Spleen (tissue), 11 donors: ENCODE results near the gene GDI1. TPM values are rescaled to one million over a fixed set of nuclear protein-coding genes. Genes with fewer than 3 reads are reported as not detected.

Experiments used
- DNase-seq: peaks from one replicate; pipeline ENCODE4 v3.0.0-alpha.2; 2020
- H3K27ac ChIP-seq, 8 donors: fragments of 200-600 bp; sonication (generic) in 7 of 8; 1 replicate in 4 of 8; 2 replicates in 4 of 8; pipeline versions ENCODE4 v1.5.0 to v1.8.0; 2016 to 2021; ENCODE audit warnings: inconsistent platforms in 4 of 8, mild to moderate bottlenecking in 4 of 8, moderate library complexity in 1 of 8
- H3K27me3 ChIP-seq, 7 donors: fragments of 200-600 bp; sonication (generic) in 6 of 7; replicated peaks in 1 of 7; 1 replicate in 4 of 7; 2 replicates in 3 of 7; pipeline versions ENCODE4 v1.5.0 to v1.8.0; 2016 to 2021; ENCODE audit warnings: inconsistent platforms in 3 of 7, mild to moderate bottlenecking in 1 of 7
- H3K36me3 ChIP-seq, 6 donors: fragments of 200-600 bp; sonication (generic) in 5 of 6; 1 replicate in 4 of 6; 2 replicates in 2 of 6; pipeline versions ENCODE4 v1.5.0 to v1.8.0; 2016 to 2021; ENCODE audit warnings: inconsistent platforms in 2 of 6
- H3K4me1 ChIP-seq, 6 donors: fragments of 200-600 bp; sonication (generic) in 5 of 6; 1 replicate in 3 of 6; 2 replicates in 3 of 6; pipeline versions ENCODE4 v1.5.0 to v1.8.0; 2016 to 2021; ENCODE audit warnings: inconsistent platforms in 3 of 6
- H3K4me3 ChIP-seq, 8 donors: fragments of 200-600 bp; sonication (generic) in 7 of 8; 1 replicate in 4 of 8; 2 replicates in 4 of 8; pipeline versions ENCODE4 v1.5.0 to v1.8.0; 2016 to 2021; ENCODE audit warnings: inconsistent platforms in 4 of 8, mild to moderate bottlenecking in 4 of 8, moderate library complexity in 2 of 8
- H3K9me3 ChIP-seq, 8 donors: fragments of 200-600 bp; sonication (generic) in 7 of 8; 1 replicate in 4 of 8; 2 replicates in 4 of 8; pipeline versions ENCODE4 v1.5.0 to v1.8.0; 2016 to 2021; ENCODE audit warnings: inconsistent platforms in 4 of 8
- POLR2A ChIP-seq, 3 donors: fragments of 450-650 bp; IDR thresholded peaks; one replicate each; pipeline ENCODE4 v1.5.1; 2017; ENCODE audit warnings: antibody characterized with exemption in 3 of 3, mild to moderate bottlenecking in 1 of 3
- POLR2AphosphoS5 ChIP-seq, 3 donors: sonication (generic); formaldehyde crosslinking; IDR thresholded peaks; one replicate each; pipeline ENCODE4 v1.5.1; 2017; ENCODE audit warnings: antibody characterized with exemption in 3 of 3
- WGBS, 5 donors: extraction: QIAGEN DNeasy Blood & Tissue Kit in 3 of 5; methylation state at CpG; one replicate each; pipeline versions ENCODE4 v1.1.5 to v1.1.7; 2013 to 2018; 5-methylcytosine and 5-hydroxymethylcytosine counted together
- intact Hi-C: fragments of 100-400 bp; cut with DNase I; formaldehyde crosslinking; loops from one replicate; pipeline ENCODE4 v1.15.0; 2023; ENCODE audit warnings: low total_unique reads
- polyA plus RNA-seq, 3 donors: library from polyadenylated mRNA; stranded (reverse); fragments of 200-250 nt; gene quantifications; one replicate each; pipeline ENCODE4 v1.2.1, GENCODE V29; 2013
- total RNA-seq, 7 donors: library from RNA; depleted of rRNA in 3 of 7; stranded (reverse); fragments of >200 nt in 3 of 7; fragmentation: NEBNext Ultra II Directional in 4 of 7; extraction: Animal tissue kit (Norgen Biotek cat#: 25700) in 4 of 7; gene quantifications; one replicate each; pipeline versions ENCODE4 v1.1.0 to v1.2.1, GENCODE V29; 2016 to 2021
- TF ChIP-seq, protein P1 (sequence below), 11 experiments: fragments of 200-600 bp in 7 of 11; fragments of 450-650 bp in 4 of 11; sonication (generic) in 4 of 11; IDR thresholded peaks in 8 of 11; conservative IDR thresholded peaks in 3 of 11; 1 replicate in 7 of 11; 2 replicates in 4 of 11; pipeline versions ENCODE4 v1.4.0 to v1.8.0; 2016 to 2021; ENCODE audit warnings: antibody characterized with exemption in 11 of 11, inconsistent platforms in 4 of 11, mild to moderate bottlenecking in 1 of 11
- donor health status: healthy with polysubstance abuse.
- donor health status: DM: no; HTN: no; CAD: no; lungs with moderate emphysema.
- donor health status: DM: no; HTN: no; CAD: no.
- donor health status: Bipolar disorder and iron deficiency.
- donor health status: healthy.
- donor health status: DM: no; HTN: no; CAD: no.
- donor health status: DM: yes; HTN: yes; CAD: no.

Gene GDI1
- total and polyA plus RNA-seq, 10 donors: 56.2 to 137 (median 111) TPM

DNA sequence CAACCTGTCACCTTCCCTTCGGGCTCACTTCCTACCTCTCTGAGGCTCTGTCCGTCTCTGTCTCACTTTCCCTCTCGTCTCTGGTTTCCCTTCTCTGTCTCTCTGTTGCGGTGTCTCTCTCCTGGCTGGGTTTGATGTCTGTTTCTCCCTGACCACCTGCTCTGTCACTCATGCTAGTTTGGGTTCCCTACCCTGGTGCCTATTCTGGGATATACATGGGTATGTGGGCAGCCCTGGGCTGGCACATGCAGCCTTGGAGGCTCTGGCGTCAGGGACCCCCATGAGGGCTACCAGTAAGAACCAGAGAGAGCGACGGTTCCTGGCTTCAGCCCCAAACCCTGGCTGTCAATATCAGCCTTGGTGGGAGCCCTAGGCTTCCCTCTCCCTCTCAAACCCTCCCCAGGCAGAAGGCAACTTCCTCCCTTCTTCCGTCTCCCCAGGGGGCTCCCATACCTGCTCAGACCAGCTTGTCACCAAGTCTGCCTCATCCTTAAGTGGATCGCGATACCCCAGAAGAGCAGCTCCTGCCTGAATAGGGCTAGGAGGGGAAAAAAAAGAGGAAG lies 28.2 kb upstream of the GDI1 start:
- TF ChIP-seq POLR2A (IDR thresholded peaks at IDR 0.05) (no peak), POLR2AphosphoS5 (IDR thresholded peaks at IDR 0.05) (no peak)
- TF ChIP-seq, protein P1, sequence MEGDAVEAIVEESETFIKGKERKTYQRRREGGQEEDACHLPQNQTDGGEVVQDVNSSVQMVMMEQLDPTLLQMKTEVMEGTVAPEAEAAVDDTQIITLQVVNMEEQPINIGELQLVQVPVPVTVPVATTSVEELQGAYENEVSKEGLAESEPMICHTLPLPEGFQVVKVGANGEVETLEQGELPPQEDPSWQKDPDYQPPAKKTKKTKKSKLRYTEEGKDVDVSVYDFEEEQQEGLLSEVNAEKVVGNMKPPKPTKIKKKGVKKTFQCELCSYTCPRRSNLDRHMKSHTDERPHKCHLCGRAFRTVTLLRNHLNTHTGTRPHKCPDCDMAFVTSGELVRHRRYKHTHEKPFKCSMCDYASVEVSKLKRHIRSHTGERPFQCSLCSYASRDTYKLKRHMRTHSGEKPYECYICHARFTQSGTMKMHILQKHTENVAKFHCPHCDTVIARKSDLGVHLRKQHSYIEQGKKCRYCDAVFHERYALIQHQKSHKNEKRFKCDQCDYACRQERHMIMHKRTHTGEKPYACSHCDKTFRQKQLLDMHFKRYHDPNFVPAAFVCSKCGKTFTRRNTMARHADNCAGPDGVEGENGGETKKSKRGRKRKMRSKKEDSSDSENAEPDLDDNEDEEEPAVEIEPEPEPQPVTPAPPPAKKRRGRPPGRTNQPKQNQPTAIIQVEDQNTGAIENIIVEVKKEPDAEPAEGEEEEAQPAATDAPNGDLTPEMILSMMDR (IDR thresholded peaks at IDR 0.05 in 8 of 11, conservative IDR thresholded peaks at IDR 0.05 in 3 of 11): no peak
- Histone ChIP-seq H3K27ac (peak overlapping the region; percentile 3 to 98 (median 85)), H3K36me3 (peaks cover 0 to 24% (median 0%) of the 10 kb centered on the region in 6 donors), H3K9me3 (no peaks in the 10 kb centered on the region), H3K4me3 (peak overlapping the region; percentile 0 to 63 (median 28)), H3K27me3 (no peaks in the 10 kb centered on the region), H3K4me1 (peaks cover 0 to 52% (median 36%) of the 10 kb centered on the region in 6 donors)
- 23 to 60% (median 33%) methylated on average over 6 to 10 of the region's 10 CpGs for WGBS, 5 donors
- DNase-seq: no peak
- intact Hi-C loops: no loop called here

DNA sequence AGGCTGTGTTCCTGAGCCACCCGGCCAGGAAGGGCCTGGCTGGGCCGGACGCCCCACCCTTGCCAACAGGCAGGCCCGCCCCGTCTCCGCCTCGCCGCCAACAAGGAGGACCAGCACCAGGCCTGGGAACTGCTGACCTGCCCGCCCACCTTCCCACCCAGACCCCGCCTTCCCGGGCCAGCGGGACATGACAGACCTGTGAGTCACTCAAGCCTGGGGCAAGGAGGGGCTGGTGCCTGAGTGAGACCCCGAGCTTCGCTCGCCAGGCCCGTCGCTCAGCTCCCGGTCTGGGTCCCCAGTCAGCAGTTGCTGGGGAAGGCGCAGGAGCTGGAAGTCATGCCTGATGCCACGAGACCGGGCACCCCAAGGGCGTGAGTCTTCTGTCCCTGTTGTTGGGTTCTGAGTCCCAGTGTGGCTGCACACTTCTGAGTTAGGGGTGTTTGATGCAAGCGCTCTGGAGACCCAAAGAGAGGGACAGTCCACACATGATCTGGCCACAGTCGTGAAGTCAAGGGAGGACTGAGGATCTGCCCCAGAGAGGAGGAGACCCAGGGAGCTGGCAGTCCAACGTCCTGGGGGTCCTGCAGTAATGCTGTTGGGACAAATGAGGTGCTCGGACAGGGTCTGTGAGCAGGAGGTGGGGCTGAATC lies 27.6 kb upstream of the GDI1 start, which contains the start of gene DNASE1L1:
Gene DNASE1L1 (minus strand): TSS at position 33 of the 650 bp plus-strand sequence. CDS start 3,686 bp downstream, outside the sequence.
- TF ChIP-seq POLR2A (IDR thresholded peaks at IDR 0.05) (no peak), POLR2AphosphoS5 (IDR thresholded peaks at IDR 0.05) (peak; percentile 51 to 85 (median 71))
- TF ChIP-seq, protein P1 (IDR thresholded peaks at IDR 0.05 in 8 of 11, conservative IDR thresholded peaks at IDR 0.05 in 3 of 11): no peak
- 26 to 66% (median 31%) methylated on average over 11 to 26 of the region's 26 CpGs for WGBS, 5 donors
- intact Hi-C loops: no loop called here
- peak within 1 kb of the TSS; percentile 0 to 63 (median 28) for H3K4me3 ChIP-seq
- peak within 1 kb of the TSS; percentile 53 to 98 (median 85) for H3K27ac ChIP-seq
- peaks cover 0 to 23% (median 0%) of the 10 kb centered on the region in 6 donors for H3K36me3 ChIP-seq
- peaks cover 0 to 52% (median 36%) of the 10 kb centered on the region in 6 donors for H3K4me1 ChIP-seq
- peak; percentile 95 for DNase-seq
- no peaks in the 10 kb centered on the region for H3K9me3 ChIP-seq
- H3K27me3 ChIP-seq: no peaks in the 10 kb centered on the region

DNA sequence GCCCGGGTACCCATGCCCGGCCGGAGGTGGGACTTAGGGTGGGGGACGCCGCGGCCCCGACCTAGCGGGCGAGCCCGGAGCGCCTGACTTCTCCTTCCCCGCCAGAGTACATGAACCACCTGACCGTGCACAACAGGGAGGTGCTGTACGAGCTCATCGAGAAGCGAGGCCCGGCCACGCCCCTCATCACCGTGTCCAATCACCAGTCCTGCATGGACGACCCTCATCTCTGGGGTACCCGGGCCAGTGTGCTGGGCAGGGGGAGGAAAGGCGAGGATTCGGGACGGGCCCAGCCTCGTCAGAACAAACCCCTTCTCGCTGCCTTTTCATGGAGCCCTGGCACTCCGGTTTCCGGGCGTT lies 25.0 kb upstream of the GDI1 start:
- peak; percentile 91 for DNase-seq
- Histone ChIP-seq H3K36me3 (peaks cover 0 to 18% (median 0%) of the 10 kb centered on the region in 6 donors), H3K27ac (peak overlapping the region; percentile 79 to 98 (median 96)), H3K4me1 (peaks cover 0 to 52% (median 36%) of the 10 kb centered on the region in 6 donors), H3K27me3 (no peaks in the 10 kb centered on the region), H3K4me3 (peak overlapping the region; percentile 42 to 84 (median 68)), H3K9me3 (no peaks in the 10 kb centered on the region)
- WGBS, 5 donors: 0 to 49% (median 3%) methylated on average over 12 to 29 of the region's 29 CpGs
- TF ChIP-seq POLR2AphosphoS5 (IDR thresholded peaks at IDR 0.05): peak in 2 of 3 donors; percentile 51 to 68
- TF ChIP-seq, protein P1 (IDR thresholded peaks at IDR 0.05 in 8 of 11, conservative IDR thresholded peaks at IDR 0.05 in 3 of 11): no peak
- intact Hi-C loops: no loop called here

DNA sequence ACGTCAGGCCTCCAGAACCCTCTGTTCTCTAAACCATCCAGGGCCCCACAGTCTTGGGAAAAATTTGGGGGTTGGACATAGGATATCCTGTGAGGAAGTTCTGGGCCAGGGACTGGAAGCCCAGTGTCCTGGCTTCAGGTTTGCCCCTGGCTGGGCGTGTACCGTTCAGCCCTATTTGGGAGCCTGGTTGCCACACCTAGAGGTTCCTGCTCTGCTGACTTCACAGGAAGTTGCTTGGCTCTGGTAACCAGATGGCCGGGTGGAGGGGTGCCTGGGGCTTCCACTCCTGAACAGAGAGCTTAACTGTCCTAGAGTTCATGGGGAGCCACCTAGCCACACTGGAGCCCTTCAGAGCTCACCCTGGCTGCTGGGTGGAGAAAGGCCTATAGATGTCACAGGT lies 24.5 kb upstream of the GDI1 start:
- peaks cover 0 to 52% (median 36%) of the 10 kb centered on the region in 6 donors for H3K4me1 ChIP-seq
- 6 to 50% (median 29%) methylated on average over 1 to 4 of the region's 4 CpGs for WGBS, 5 donors
- peak overlapping the region; percentile 79 to 98 (median 96) for H3K27ac ChIP-seq
- peak; percentile 90 for DNase-seq
- H3K4me3 ChIP-seq: peak overlapping the region; percentile 42 to 84 (median 68)
- intact Hi-C loops: no loop called here
- H3K36me3 ChIP-seq: peaks cover 0 to 18% (median 0%) of the 10 kb centered on the region in 6 donors
- no peaks in the 10 kb centered on the region for H3K27me3 ChIP-seq
- peak in 1 of 3 donors; percentile 62 for TF ChIP-seq POLR2AphosphoS5 (IDR thresholded peaks at IDR 0.05)
- no peak for TF ChIP-seq POLR2A (IDR thresholded peaks at IDR 0.05)
- TF ChIP-seq, protein P1 (IDR thresholded peaks at IDR 0.05 in 8 of 11, conservative IDR thresholded peaks at IDR 0.05 in 3 of 11): no peak
- H3K9me3 ChIP-seq: no peaks in the 10 kb centered on the region
